ENCODE data around the gene CMTM2.
"Not testable (repeated sequence)": the region's sequence is repeated elsewhere in the genome, so short reads cannot be mapped to it uniquely, and the experiment has no call there.

The CMTM2 gene

DNA sequence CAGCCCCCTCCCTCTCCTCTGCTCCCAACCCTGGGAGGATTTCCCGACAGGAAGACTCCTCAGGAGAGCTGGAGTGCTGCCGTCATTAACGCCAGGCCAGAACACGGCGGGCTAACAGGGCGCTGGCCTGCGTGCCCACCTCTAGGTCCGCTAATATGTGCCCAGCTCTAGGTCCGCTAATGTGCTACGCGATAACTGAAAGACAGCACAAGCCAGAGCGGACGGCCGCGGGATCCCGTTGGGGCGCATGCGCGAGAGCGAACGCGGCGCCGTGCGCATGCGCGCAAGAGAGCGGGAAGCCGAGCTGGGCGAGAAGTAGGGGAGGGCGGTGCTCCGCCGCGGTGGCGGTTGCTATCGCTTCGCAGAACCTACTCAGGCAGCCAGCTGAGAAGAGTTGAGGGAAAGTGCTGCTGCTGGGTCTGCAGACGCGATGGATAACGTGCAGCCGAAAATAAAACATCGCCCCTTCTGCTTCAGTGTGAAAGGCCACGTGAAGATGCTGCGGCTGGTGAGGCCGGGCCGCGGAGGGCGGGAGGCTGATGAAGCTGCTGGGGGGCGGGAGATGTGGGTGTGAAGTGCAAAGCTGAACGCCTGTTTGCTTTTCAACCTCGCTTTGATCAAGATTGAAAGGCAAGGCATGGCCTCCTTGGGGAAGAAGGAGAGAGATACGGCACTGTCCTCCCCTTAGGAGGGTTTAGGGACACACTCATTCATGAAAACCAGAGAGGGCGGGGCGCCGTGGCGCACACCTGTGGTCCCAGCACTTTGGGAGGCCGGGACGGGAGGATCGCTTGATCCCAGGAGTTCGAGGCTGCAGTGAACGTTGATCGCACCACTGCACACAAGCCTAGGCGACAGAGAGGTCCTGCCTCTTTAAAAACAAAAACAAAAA lies 26.7 kb upstream of the CMTM2 start, which contains the start of gene CKLF:
CKLF (plus strand) TSS at position 291 of the 892 bp plus-strand sequence; CDS start at position 431, 140 bp downstream.
- DNase-seq (ENCODE audit: low spot score), result peak; percentile 84

DNA sequence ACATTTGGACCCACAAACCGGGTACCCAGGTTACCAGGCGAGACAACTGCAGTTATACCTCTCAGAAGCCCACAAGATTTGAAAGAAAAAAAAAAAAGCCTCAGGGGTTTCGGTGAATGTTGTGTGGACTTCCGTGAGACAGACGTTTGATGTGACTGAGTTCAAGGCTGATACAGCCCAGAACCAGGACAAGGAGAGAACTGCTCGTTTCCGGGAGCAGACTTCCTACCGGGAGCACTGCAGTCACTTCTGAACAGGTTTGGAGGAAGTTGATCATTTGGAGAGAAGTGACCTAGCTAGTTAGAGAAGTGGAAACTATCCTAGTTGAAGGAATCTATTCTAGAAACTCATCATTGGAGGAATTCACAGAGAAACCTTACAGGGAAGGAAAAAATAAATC lies 26.0 kb upstream of the CMTM2 start:
- DNase-seq (ENCODE audit: low spot score), result no peak

DNA sequence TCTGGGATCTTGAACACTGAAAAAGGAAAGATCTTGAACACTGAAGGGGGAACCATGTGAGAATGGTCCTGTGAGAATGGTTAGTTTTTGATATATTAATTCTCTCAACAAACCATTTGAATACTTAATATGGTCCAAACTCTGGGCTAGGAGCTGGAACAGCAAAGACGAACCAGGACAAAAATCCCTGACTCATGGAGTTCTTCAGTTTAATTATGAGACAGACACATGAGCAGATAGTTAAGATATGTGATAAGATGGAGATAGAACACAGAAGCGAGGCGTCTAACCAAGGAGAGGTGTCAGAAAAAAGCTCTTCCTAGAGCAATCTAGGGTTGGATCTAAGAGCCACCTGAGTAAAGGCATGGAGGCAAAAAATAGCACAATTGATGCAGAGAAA lies 25.2 kb upstream of the CMTM2 start:
- DNase-seq (ENCODE audit: low spot score), result no peak

DNA sequence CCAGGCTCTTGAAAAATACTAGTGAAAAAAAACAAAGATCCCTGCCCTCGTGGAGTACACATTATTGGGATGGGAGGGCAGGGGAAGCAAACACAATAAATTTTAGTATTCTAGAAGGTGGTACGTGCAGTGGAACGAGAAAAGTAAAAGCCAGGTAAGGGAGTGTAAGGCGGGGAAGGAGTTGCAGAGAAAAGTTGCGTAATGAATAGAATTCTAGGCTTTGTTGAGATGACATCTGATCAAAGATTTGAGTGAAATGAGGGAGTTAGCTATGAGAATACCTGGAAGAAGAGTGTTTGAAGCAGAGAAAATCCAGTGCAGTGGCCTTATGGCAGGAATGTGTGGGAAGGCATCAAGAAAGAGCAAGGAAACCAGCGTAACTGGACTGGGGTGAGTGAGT lies 24.8 kb upstream of the CMTM2 start:
- DNase-seq (ENCODE audit: low spot score), result no peak

DNA sequence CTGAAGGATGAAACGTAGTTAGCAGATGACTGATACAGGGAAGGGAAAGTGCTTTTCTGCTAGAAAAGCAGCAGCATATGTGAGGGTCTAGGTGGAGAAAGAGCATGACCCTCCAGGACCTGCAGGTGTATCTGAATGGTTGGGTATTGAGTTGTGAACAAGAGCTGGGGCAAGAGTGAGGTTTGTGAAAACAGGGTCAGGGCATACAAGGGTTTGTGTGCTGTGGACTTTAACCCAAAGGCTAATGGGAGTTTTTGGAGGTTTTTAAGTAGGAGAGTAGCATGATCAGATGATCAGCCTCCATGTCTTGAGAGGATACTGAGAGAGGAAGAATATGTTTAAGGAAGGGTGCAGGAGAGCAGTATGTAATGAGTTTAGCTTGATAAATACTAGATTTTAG lies 19.2 kb upstream of the CMTM2 start:
- no peak for DNase-seq (ENCODE audit: low spot score)

DNA sequence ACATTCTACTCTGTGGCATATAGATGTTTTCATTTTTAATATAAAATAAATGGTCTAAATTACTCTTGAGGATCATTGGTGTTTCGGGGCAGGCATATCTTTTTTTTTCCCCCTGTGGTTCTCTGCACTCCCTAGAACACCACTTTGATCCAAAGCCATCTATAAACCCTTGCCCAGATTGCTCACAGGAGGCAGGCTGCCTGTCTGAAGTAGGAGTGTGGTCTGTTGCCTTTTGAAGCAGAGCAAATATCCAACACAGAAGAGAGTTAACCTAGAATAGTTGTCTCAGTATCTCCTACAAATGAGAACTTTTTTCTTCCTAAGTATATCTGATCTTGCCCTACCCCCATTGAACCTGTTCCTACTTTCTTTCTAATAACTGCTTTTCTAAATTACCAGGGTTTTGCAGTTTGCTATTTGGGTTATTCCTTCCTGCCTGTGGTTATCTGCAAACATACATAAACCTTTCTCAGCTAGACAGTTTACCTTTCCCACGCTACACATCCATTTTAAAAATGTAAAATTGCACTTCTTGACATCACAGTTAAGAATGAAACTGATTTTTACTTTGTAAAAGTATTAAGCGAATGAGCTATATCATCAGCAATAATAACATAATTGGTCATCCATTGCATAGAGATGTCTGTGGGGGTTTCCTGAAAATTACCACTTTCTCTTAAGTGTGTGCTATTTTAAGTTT lies 17.7 kb upstream of the CMTM2 start:
- DNase-seq (ENCODE audit: low spot score), result no peak

DNA sequence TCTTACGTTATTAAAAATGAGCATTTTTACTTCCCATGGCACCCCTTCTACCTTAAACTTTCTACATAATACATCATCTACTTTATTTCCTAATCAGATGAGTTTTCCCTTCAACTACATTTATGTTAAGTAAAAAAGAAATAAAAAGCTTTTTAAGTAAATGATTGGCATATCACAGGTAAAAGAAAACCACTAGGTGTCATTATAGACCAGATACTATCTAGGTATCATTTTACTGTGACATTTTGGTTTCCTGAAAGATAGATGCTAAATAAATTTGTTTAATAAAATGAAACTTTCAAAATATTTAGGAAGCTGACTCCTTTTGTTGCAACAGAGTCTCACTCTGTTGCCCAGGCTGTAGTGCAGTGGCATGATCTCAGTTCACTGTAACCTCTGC lies 16.9 kb upstream of the CMTM2 start:
- DNase-seq (ENCODE audit: low spot score), result no peak

DNA sequence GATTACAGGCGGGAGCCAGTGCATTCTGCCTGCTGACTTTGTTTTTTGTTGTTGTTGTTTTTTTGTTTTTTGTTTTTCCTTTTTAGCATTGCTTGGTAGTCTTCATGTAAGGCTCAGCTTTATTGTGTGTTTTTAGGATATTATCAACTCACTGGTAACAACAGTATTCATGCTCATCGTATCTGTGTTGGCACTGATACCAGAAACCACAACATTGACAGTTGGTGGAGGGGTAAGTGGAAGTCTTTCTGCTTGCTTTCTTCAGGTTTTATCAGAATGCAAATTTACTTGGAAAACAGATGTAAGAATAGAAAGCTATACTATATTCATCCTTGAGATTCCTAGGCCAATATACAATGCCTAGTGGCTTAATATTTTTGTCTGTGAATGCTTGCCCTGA lies 16.3 kb upstream of the CMTM2 start:
- DNase-seq (ENCODE audit: low spot score), result no peak

DNA sequence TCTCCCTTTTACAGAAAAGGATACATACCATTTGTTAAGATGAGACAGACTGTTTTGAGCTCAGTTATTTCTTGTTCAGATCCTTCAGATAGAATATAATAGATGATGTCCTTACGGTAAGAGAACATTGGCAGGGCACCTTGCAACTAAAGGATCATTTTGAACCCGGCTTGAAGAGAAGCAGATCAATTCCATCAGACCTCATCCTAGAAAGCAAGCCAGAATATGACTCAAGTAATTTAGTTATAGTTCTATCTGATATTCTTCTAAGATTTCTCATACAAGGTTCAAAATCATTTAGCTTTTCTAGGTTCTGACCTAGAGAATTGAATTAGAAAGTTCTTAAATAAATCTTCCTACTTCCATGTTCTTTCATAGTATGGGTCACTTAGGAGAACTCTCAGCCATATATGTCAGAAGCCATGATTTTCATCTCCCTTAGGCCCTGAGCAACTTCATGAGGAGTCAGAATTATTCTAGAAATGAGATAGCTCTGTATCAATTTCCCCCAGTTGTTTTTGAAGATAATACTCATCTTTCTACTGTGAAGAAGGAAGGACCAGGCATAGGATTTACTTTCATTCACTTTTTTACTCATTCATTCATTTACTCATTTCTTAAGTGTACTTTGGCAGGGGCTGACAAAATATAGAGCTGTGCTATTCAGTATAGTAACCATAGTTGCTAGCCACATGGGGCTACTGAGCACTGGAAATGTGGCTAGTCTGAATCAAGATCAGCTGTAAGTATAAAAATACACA lies 15.5 kb upstream of the CMTM2 start:
- no peak for DNase-seq (ENCODE audit: low spot score)

DNA sequence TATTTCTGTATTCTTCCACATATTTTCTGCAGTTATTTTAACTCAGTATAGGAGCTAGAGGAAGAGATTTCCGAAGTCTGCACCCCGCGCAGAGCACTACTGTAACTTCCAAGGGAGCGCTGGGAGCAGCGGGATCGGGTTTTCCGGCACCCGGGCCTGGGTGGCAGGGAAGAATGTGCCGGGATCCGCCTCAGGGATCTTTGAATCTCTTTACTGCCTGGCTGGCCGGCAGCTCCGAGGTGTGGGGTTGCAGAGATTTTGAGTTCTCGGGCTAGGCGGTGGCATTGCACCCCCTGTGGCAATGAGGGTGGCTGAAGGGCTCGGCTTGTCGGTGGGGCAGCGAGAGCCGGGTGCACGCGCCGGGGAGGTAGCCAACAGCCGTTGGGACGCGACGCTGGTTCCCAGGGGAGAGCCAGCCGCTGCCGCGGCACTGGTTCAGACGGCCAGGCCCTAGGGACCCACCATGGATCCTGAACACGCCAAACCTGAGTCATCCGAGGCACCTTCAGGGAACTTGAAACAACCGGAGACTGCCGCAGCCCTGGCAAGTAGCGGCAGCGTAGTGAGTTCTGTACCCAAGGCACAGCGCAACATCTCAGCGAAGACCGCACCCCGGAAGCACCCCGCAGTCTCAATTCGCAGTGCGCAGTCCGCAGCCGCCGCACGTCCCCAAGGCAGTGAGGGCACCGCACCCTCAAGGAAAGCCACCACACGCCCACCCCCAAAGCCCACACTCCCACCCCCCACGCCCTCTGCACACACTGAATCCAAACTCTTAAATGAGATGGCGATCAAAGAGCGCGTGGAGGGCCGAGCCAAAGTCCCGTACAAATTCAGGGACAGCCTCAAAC lies 13.0 kb upstream of the CMTM2 start, which contains the start of gene CMTM1:
CMTM1 (plus strand) TSS at position 389 of the 851 bp plus-strand sequence; CDS start at position 464, 75 bp downstream.
- DNase-seq (ENCODE audit: low spot score), result no peak

DNA sequence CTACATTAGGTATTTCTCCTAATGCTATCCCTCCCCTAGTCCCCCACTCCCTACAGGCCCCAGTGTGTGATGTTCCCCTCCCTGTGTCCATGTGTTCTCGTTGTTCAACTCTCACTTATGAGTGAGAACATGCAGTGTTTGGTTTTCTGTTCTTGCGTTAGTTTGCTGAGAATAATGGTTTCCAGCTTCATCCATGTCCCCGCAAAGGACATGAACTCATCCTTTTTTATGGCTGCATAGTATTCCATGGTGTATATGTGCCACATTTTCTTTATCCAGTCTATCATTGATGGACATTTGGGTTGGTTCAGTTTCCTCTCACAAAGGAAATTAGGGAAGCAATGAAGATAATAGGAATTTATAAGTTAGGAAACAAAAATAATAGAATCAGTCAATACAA lies 12.0 kb upstream of the CMTM2 start:
- DNase-seq (ENCODE audit: low spot score), result not testable (repeated sequence)

DNA sequence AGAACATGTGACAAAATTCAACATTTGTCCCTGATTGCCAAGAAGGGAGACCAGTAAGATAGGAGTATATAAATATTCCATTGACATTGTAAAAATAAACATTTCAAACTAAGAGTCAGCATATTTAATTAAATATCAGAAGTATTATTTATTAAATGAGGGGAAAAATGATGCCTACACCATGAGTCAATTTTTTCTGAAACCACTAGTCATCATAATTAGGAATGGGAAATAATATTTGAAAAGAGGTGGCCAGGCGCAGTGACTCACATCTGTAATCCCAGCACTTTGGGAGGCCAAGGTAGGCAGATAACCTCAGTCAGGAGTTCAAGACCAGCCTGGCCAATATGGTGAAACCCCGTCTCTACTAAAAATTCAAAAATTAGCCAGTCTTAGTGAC lies 10.9 kb upstream of the CMTM2 start:
- DNase-seq (ENCODE audit: low spot score), result no peak

DNA sequence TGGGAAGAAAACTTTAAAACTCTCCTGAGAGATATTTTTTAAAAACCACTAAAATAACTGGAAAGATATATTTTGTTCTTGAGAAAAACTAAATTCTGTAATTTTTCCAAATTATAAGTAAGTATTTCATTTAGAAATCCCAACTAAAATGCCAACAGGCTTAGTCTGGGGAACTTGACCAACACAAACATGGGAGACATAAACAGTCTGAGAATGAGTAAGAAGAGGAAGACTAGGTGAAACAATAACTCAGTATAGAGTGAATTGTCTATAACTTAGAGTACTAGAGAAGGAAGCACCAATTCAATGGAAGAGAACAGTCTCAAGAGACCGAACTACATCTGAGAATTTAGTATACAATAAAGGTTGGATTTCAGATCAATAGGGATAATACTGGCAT lies 10.1 kb upstream of the CMTM2 start:
- no peak for DNase-seq (ENCODE audit: low spot score)

DNA sequence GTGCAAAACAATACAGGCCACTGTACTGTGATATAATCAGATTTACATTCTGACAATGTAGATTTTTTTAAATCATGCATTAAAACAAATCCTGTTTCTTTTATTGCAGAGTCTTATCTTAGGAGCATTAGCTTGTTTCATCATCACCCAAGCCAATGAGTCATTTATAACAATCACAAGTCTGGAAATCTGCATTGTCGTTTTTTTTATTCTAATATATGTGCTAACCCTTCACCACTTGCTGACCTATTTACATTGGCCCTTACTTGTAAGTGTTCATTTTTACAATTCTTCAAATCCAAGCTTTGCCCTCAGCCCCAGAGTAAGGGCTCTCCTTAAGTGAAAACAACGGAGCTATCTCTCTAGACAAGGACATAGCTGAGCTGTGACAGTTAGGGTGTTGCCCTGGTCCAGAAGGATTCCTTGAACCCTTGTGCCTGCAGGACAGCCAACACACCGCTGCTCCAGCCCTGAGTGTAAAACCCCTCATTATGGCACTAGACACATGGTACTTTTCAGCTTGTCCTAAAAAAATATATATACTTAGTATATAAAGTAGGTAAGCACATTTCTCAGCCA lies 9.3 kb upstream of the CMTM2 start:
- no peak for DNase-seq (ENCODE audit: low spot score)

DNA sequence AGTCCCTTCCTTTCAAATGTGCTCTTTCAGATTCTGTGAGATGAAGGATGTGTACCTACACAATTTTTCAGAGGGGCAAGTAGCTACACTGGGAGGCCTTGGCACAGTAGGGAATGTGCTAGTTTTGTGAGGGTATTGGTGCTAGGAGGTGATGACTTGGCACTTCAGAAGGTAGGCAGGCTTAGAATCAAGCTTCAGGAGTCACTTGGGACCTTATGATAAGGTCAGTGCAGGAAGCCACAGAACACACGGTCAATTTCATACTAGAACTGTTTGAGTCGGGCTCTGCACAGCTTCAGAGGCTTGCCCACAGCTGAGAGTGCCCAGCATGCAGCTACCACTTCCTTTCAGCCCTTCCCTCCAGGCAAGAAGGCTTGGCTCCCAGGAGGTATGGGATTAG lies 6.9 kb upstream of the CMTM2 start:
- DNase-seq (ENCODE audit: low spot score), result no peak

DNA sequence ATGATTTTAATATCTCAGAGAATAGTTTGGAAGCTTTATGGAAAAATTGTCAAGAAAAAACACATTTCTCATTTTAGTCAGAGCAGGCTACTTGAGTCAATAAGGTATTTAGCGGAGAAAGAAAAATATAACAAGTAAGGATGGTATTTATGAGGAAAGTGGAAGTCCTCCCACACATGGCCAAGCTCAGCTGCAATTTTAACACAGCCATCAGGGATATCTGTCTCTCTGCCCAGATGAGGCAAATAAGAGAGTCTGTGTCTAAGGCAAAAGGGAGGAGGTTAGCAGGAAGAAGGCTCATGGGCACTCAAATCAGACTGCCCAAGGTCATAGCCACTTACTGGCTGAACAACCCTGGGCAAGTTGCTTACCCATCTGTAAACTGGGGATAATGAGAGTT lies 5.2 kb upstream of the CMTM2 start:
- DNase-seq (ENCODE audit: low spot score), result no peak

DNA sequence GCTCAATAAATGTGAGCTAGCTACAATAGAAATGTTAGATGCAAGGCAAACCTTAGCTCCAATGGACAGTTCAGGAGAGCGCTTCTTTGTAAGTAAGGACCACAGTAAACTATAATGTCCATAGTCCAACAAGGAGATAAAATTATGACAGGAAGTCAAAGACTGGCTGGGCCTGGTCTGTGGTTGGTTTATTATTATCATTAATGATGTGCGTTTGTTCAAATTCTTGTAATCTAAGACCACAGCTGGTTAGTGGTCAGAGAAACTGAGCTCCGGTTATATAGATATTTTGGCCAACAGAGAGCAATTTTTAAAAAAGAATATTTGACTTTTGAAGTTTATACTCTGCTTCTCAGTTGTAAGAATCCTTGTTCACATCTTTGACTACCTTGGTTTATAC lies 4.7 kb upstream of the CMTM2 start:
- DNase-seq (ENCODE audit: low spot score), result no peak

DNA sequence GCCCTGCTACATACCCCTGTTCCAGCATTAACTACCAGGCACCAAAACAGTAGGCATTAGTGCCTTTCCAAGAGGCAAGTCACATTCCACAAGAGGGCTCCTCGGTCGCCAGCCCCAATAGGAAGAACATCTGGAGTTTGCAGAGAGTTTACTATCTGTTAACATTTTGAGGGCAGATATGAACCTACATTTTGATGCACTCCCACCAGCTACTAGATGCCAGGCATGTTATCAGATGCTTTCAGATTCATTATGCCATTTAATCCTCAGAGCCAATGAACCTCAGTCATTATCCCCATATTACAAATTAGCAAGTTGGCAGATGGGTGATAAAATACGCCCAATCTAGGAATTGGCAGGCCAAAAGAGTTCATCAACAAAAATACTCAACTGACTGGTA lies 4.2 kb upstream of the CMTM2 start:
- no peak for DNase-seq (ENCODE audit: low spot score)

DNA sequence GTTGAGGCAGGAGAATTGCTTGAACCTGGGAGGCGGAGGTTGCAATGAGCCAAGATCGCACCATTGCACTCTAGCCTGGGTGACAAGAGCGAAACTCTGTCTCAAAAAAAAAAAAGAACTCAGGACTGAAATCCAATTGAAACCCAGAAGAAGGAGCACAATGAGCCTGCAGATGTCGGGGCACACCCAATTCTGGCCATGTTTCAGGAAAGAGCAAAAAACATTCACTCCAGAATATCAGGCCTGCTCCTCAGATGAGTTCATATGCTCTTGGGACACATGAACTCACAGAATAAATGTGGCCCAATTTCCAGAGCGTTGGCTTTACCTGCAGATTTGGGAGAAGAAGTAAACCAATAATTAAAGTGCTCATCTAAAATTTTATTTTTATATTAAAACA lies 3.0 kb upstream of the CMTM2 start:
- DNase-seq (ENCODE audit: low spot score), result no peak

DNA sequence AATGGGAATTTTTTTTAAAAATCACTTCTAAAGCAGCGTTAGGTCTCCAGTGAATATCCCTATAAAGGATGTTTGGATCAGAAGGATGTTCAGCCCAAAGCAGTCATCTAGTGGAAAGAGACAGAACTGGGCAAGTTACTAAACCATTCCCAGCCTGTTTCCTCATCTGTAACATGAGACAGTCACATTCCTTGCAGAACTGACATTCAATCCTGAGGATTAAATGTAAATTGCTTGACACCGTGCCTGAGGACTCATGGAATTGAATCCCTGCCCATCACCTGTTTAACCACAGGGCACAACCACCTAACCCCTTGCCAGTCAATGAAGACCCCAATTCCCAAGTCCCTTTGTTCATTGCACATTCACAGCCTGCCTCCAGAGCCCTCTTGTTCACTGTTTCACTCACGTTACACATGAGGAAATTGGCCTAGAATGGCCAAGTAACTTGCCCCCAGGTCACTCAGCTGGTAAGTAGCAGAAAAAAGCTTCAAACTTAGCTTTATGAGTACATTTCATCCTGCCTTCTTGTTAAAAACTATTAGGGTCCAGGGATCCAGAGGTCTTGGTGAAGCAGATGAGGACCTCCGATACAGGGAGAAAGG lies 1.4 kb downstream of the CMTM2 start:
- DNase-seq (ENCODE audit: low spot score), result no peak
